ENCODE results near the gene DDIT3. TPM values are rescaled to one million over a fixed set of nuclear protein-coding genes. Genes with fewer than 3 reads are reported as not detected.

Gene DDIT3
- total and polyA plus RNA-seq, 10 donors: 18.0 to 43.9 (median 23.0) TPM

Small RNA genes lying within 50 kb of the gene (microRNA-seq; reads per million reads assigned to microRNA genes)
- gene MIR616 (0.28 to 0.72 (median 0.70) reads per million in 3 donors), gene MIR6758 (0 to 0.36 (median 0.28) reads per million in 3 donors)

Small RNA genes lying within 50 kb of the gene (small RNA-seq; reads per million reads assigned to genes)
- 0 to 0.23 (median 0) reads per million in 4 donors for gene MIR616

Other genes with a start within 250 kb of the DDIT3 start
- 10 to 100 TPM; 46.1 to 90.8 (median 61.2) TPM for gene R3HDM2, start 89.5 kb downstream of the DDIT3 start, total RNA-seq
- gene R3HDM2, start 89.5 kb downstream of the DDIT3 start, polyA plus RNA-seq: 10 to 100 TPM; 11.3 to 16.9 (median 13.2) TPM
- gene INHBC, start 85.7 kb downstream of the DDIT3 start, total RNA-seq: under 1 TPM in 1 of 7 donors, not detected in 6; 0.19 TPM
- not detected for gene INHBC, start 85.7 kb downstream of the DDIT3 start, polyA plus RNA-seq
- not detected for gene INHBE, start 65.2 kb downstream of the DDIT3 start, total RNA-seq
- under 1 TPM in 1 of 3 donors, not detected in 2; 0.02 TPM for gene INHBE, start 65.2 kb downstream of the DDIT3 start, polyA plus RNA-seq
- gene GLI1, start 60.7 kb downstream of the DDIT3 start, total RNA-seq: 1 to 10 TPM in 4 of 7 donors, under 1 TPM in 3; 0.46 to 3.6 (median 1.1) TPM
- 1 to 10 TPM in 1 of 3 donors, under 1 TPM in 2; 0.63 to 1.2 (median 0.77) TPM for gene GLI1, start 60.7 kb downstream of the DDIT3 start, polyA plus RNA-seq
- gene ARHGAP9, start 40.6 kb downstream of the DDIT3 start, total RNA-seq: 100 to 1,000 TPM; 148 to 328 (median 226) TPM
- 100 to 1,000 TPM; 190 to 400 (median 251) TPM for gene ARHGAP9, start 40.6 kb downstream of the DDIT3 start, polyA plus RNA-seq
- gene MARS1, start 32.4 kb downstream of the DDIT3 start, total RNA-seq: 100 to 1,000 TPM in 4 of 7 donors, 10 to 100 TPM in 3; 72.4 to 186 (median 146) TPM
- 100 to 1,000 TPM in 1 of 3 donors, 10 to 100 TPM in 2; 67.4 to 104 (median 89.2) TPM for gene MARS1, start 32.4 kb downstream of the DDIT3 start, polyA plus RNA-seq
- 100 to 1,000 TPM in 4 of 7 donors, 10 to 100 TPM in 3; 52.9 to 171 (median 110) TPM for gene MBD6, start 2.3 kb upstream of the DDIT3 start, total RNA-seq
- gene MBD6, start 2.3 kb upstream of the DDIT3 start, polyA plus RNA-seq: 10 to 100 TPM; 14.8 to 65.0 (median 61.2) TPM
- gene DCTN2, start 26.7 kb upstream of the DDIT3 start, total RNA-seq: 100 to 1,000 TPM in 4 of 7 donors, 10 to 100 TPM in 3; 68.5 to 152 (median 101) TPM
- 10 to 100 TPM; 53.3 to 67.3 (median 66.8) TPM for gene DCTN2, start 26.7 kb upstream of the DDIT3 start, polyA plus RNA-seq
- under 1 TPM in 6 of 7 donors, not detected in 1; 0.09 to 0.76 (median 0.32) TPM for gene KIF5A, start 29.5 kb upstream of the DDIT3 start, total RNA-seq
- gene KIF5A, start 29.5 kb upstream of the DDIT3 start, polyA plus RNA-seq: under 1 TPM; 0.07 to 0.13 (median 0.08) TPM
- 10 to 100 TPM; 15.0 to 20.9 (median 18.8) TPM for gene PIP4K2C, start 70.7 kb upstream of the DDIT3 start, total RNA-seq
- gene PIP4K2C, start 70.7 kb upstream of the DDIT3 start, polyA plus RNA-seq: 1 to 10 TPM; 5.7 to 7.5 (median 6.3) TPM
- 10 to 100 TPM; 15.3 to 30.7 (median 21.0) TPM for gene DTX3, start 84.3 kb upstream of the DDIT3 start, total RNA-seq
- 10 to 100 TPM; 13.7 to 24.3 (median 22.2) TPM for gene DTX3, start 84.3 kb upstream of the DDIT3 start, polyA plus RNA-seq
- gene ARHGEF25, start 90.9 kb upstream of the DDIT3 start, total RNA-seq: 10 to 100 TPM in 6 of 7 donors, 1 to 10 TPM in 1; 9.3 to 19.5 (median 14.8) TPM
- 10 to 100 TPM; 13.7 to 26.6 (median 22.5) TPM for gene ARHGEF25, start 90.9 kb upstream of the DDIT3 start, polyA plus RNA-seq
- gene B4GALNT1, start 112.7 kb upstream of the DDIT3 start, total RNA-seq: 1 to 10 TPM in 3 of 7 donors, under 1 TPM in 4; 0.39 to 2.2 (median 0.79) TPM
- 1 to 10 TPM in 1 of 3 donors, under 1 TPM in 2; 0.83 to 1.5 (median 0.93) TPM for gene B4GALNT1, start 112.7 kb upstream of the DDIT3 start, polyA plus RNA-seq
- gene OS9, start 173.6 kb upstream of the DDIT3 start, total RNA-seq: 100 to 1,000 TPM; 227 to 323 (median 256) TPM
- gene OS9, start 173.6 kb upstream of the DDIT3 start, polyA plus RNA-seq: 100 to 1,000 TPM in 2 of 3 donors, 10 to 100 TPM in 1; 94.9 to 161 (median 130) TPM
- 10 to 100 TPM; 13.4 to 21.8 (median 19.5) TPM for gene AGAP2, start 218.2 kb upstream of the DDIT3 start, total RNA-seq
- 1 to 10 TPM; 5.5 to 9.9 (median 6.6) TPM for gene AGAP2, start 218.2 kb upstream of the DDIT3 start, polyA plus RNA-seq
- gene TSPAN31, start 224.5 kb upstream of the DDIT3 start, total RNA-seq: 10 to 100 TPM; 27.1 to 93.1 (median 33.4) TPM
- 10 to 100 TPM; 16.9 to 25.9 (median 25.3) TPM for gene TSPAN31, start 224.5 kb upstream of the DDIT3 start, polyA plus RNA-seq
- 10 to 100 TPM; 34.3 to 77.8 (median 51.6) TPM for gene CDK4, start 231.8 kb upstream of the DDIT3 start, total RNA-seq
- gene CDK4, start 231.8 kb upstream of the DDIT3 start, polyA plus RNA-seq: 10 to 100 TPM; 36.2 to 72.0 (median 56.0) TPM
- 10 to 100 TPM; 17.2 to 36.8 (median 23.0) TPM for gene MARCHF9, start 234.6 kb upstream of the DDIT3 start, total RNA-seq
- 10 to 100 TPM; 29.0 to 49.0 (median 33.0) TPM for gene MARCHF9, start 234.6 kb upstream of the DDIT3 start, polyA plus RNA-seq
- 1 to 10 TPM in 2 of 7 donors, under 1 TPM in 5; 0.23 to 1.5 (median 0.47) TPM for gene CYP27B1, start 246.6 kb upstream of the DDIT3 start, total RNA-seq
- gene CYP27B1, start 246.6 kb upstream of the DDIT3 start, polyA plus RNA-seq: under 1 TPM; 0.20 to 0.48 (median 0.30) TPM

Measured in spleen (tissue), 11 donors.